Right renal cortex interstitium (tissue), 3 donors: ENCODE data around the gene DDB1. TPM values are rescaled to one million over a fixed set of nuclear protein-coding genes. Genes with fewer than 3 reads are reported as not detected.
A peak's percentile ranks its signal among the peaks of the same experiment; 100 is the strongest.
"Not testable (repeated sequence)": the region's sequence is repeated elsewhere in the genome, so short reads cannot be mapped to it uniquely, and the experiment has no call there.

ENCODE experiments used
- DNase-seq, 3 donors: peaks; one replicate each; pipeline ENCODE4 v3.0.0-alpha.2; 2013; ENCODE audit warnings: low read depth in 3 of 3, low spot score in 2 of 3
- polyA plus RNA-seq, 3 donors: library from polyadenylated mRNA; unstranded; fragments of 120-200 nt; gene quantifications; one replicate each; pipeline ENCODE4 v1.2.1, GENCODE V29; 2013; ENCODE audit not compliant: insufficient read length in 3 of 3

DDB1 gene
- polyA plus RNA-seq, 3 donors, result 226 to 239 (median 238) TPM

DNA sequence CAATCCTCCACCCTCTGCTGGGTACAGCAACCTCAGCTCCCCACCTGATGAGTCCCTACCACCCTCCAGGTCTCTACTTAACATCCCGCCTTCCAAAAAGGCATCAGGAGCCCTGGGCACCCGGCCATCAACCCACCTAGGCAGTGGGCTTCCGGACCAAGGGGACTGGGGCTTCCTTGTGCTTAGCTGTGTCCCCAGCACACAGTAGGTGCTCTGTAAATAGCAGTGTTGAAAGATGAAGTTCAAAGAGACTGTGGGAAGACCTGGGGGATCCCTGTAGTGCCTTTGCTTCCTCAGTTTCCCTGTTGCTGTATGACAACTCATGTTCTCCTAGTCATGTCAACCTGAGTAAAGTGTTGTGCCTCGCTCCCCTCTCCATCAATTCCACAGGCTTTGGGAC, 58.8 kb downstream of the DDB1 start:
- DNase-seq, result no peak

DNA sequence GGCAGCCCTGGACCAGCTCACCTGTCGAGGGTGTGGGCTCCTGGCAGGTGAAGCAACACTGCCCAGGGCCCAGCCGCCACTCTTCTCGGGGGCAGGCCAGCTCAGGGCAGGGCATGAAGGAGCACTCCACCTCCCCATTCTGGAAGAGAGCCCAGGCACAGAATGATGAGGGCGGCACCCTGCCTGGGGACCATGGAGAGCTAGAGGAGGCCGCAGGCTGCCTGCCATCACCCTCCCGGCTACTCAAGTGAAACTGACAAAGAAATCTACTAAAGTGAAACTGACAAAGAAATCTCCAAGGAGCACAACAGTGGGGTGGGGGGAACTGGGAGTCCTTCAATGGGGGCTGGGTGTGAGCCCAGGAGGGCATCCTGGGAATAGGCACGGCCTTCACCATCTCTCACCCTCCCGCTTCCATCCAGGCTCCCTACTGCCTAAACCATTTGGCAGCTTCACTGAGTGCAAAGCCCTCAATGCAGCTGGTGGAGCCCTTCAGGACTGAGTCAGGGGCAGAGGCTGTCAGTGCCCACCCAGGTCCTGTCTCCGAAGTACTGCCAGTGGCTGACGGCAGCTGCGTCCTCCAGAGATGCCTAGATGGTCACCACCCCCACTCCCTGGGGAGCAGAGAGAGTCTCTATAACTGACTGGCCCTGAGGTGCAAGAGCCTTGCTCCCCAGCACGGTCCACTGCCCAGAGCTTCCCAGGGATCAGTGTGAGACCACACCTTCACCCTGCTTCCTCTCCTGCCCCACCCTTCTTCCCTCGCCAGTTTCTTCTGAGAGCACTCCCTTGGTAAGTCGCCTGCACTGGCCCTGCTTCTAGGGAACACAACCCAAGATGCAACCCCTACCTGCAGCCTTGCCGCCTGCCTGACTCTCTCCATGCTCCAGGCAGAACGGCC, 59.5 kb downstream of the DDB1 start:
- DNase-seq, result no peak

DNA sequence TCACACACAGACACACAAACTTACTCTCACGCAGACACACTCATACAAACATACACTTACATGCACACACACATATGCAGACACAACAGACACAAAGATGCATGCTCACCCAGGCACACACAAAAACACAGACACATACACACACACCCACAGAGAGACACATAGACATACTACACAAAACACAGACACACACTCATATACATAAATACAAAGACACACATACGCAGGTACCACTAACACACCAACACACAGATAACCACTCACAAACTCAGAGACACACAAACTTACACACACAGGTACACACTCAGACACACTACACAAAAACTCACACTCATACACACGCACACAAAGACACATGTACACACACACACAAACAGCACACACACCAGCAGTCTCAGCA, 60.2 kb downstream of the DDB1 start:
- no peak for DNase-seq

DNA sequence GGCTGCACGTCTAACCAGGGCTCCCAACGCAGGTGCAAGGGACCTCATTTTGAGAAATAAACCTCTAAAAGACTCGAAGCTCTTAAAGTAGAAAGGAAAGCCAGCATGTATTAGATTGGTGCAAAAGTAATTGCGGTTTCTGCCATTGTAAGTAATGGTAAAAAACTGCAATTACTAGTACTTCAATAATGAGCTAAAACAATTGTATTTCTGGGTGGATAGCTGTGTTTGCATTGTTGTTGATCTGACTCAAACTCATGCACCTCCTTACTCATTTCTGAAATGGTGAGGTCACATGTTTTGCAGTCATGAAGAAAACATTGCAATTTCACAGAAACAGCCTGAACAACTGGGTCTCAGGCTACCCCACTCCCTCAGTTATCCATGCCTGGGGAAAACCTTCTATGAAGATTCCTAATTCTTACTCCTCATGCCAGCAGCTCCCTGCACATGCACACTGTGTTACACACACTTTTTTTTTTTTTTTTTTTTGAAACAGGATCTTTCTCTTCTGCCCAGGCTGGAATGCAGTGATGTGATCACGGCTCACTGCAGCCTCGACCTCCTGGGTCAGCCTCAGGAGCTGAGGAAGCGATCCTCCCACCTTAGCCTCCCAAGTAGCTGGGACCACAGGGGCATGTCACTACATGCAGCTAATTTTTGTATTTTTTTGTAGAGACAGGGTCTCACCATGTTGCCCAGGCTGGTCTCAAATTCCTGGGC, 62.4 kb downstream of the DDB1 start:
- no peak for DNase-seq

DNA sequence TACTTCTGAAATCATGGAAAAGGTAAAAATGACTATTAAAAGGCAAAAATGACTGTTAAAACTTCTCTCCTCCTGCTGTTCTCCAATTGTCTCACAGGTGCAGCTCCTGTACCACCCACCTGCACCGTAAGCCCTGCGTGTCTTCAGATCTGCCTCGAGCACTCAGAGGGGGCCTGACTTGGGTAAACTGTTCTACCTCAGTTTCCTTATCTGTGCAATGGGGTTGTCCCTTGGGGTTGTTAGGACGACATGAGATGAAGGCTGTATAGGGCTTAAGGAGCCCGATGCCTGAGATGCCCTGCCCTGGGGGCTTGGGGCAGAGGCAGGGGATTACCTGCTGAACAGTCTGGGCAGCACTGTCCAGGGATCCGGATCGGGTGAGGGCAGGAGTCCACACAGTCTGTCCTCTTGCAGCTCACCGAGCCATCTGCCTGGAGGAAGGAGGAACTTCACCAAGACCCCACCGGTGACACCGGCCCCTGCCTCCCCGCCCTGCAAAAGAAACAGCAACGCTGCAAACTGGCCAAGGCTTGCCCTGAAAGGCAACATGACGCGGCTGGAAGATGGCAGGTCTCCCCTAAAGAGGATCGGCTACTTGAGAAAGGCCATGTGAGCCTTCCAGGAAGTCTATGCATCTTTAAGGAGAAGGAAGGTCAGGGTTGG, 64.2 kb downstream of the DDB1 start:
- DNase-seq, result no peak

DNA sequence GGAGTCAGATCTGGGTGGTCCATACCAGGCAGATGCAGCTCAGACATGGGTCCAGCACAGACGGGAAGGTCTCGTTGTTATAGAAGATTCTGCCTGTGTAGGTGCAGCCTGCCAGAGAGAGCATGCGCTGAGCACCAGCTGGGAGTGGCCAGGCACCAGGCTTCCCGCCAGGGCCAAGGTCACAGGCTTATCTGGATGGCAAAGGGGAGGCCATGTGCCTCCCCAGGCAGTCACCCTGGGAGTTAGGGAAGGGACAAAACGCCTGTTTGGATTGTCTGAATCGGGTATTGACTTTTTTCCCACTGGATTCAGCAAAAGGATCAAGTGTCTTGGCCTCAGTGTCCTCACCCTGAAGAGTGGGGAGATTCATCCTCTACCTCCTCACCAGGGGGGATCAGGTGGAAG, 65.5 kb downstream of the DDB1 start:
- DNase-seq, result no peak

DNA sequence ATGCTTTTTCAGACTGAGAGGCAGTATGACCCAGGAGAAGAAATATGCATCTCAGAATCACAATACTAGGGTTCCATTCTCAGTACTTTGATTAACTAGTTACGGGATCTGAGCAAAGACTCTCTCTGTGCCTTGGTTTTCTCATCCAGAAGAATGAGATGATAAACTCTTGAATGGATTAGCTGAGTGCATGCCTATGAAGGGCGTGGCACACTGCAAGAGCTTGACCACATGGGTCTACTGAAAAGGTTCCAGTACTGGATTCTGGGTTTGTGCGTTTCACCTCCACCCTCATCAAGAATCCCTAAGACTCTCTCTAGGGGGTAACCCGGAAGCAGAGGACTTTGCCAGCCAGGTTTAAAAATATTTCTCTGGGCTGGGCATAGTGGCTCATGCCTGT, 66.3 kb downstream of the DDB1 start:
- no peak for DNase-seq

DNA sequence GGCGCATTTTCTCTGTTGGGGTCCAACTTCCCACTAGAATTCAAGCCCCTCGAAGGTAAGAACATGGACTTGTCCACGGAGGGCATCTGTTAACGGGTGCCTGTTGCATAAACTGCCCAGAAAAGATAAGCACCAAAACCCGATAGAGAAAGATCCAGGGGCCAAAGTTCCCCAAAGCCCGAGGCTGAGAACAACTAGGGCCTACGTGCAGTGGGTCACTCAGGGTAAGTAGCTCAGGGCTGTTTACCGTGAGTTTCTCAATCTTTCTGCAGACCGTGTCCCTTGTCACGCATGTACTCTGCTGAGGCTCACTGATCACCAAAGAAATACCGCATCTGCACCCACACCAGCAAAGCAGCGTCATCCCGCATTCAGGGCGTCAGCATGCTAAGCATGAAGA, 67.5 kb downstream of the DDB1 start:
- no peak for DNase-seq

DNA sequence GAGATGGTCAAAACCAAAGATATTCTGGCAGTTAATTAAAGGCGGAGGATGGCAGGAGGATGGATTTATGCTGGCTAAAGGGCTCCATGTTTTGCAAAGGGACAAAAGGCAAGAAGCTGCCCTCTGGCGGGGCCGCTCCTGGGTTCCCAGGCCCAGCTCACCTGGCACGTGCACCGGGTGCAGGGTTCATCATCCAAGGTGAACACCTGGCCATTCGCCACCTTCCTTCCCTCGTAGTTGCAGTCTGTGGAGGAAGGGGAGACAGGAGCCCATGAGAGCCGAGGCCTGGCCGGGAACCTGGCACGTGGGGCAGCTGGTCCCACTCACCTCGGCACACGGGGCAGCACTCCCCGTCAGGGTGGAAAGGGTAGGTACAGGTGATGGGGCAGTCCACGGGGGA, 68.1 kb downstream of the DDB1 start:
- no peak for DNase-seq

DNA sequence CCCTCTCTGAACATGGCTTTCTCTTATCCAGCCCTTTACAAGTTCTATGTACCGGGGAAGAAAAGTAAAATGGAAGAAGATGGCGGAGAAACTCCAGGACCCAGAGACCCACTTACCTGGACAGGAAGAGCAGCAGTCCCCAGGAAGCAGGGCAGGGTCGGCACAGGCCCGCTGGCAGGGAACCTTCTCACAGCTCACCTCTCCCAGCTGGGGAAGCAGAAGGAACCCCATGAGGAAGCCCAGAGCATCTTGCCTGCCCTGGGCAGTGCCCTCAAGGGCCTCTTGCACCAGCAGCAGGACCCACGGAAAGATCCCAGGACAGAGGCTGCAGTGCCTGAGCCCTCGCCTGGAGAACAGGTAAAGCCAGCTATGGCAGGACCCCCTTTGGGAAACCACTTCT, 68.5 kb downstream of the DDB1 start:
- no peak for DNase-seq

DNA sequence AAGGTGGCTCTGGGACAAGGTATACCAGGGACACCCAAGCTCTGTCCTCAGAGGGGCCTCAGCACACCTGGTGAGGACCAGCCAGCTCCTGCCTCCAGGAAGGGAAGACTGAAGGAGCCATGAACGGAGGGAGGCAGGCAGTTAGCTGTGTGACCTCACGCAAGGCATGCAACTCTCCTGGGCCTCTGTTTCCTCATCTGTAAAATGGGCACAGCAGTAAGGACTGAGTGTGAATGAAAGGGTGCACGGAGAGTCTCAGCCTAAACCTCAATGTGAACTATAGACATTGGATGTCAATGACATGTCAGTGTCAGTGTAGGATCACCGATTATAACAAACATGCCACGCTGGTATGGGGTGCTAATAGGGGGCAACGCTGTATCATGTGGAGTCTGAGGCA, 73.5 kb downstream of the DDB1 start:
- no peak for DNase-seq

DNA sequence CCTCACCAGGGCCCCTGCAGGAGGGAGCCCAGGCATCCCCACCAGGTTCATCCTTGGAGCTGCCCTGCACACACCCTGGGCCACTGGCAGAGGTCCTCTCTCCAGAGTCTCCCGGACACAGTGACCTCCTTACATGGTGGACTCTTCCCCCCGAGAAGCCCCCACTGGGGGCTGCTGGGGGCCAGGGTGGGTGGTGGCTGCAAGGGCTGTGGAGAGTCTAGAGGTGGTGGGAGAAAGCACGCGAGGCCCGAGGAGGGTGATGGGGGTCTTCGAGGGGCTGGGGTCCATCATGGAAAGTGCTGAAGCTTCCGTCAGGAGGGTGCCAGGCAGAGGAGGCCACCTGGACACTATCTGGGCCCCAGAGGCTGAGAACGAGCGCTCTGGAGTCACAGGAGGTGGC, 74.4 kb downstream of the DDB1 start:
- DNase-seq, result no peak

DNA sequence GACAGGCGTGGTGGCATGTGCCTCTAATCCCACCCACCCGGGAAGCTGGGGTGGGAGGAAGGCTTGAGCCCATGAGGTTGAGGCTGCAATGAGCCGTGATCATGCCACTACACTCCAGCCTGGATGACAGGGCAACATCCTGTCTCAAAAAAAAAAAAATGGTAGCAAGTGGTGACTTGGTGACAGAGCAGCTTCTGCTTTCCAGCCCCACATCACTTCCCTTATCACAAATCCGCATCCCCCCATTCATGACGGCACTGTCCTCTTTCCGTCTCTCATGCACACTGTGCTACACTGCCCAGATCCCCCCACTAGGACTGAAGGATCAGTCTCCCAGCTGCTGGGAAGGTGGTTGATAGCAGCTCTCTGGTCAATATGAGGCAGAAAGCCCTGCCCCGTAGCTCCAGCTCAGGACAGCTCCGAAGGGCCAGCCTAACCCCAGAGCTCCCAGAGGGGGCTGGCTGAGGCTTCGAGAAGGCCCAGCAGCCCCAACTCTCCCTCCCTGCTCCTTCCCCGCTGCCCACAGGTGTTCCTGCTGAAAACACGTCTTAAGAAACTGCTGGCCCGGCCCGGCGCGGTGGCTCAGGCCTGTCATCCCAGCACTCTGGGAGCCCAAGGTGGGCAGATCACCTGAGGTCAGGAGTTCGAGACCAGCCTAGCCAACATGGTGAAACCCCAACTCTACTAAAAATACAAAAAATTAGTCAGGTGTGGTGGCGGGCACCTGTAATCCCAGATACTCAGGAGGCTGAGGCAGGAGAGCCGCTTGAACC, 76.0 kb downstream of the DDB1 start:
- no peak for DNase-seq

DNA sequence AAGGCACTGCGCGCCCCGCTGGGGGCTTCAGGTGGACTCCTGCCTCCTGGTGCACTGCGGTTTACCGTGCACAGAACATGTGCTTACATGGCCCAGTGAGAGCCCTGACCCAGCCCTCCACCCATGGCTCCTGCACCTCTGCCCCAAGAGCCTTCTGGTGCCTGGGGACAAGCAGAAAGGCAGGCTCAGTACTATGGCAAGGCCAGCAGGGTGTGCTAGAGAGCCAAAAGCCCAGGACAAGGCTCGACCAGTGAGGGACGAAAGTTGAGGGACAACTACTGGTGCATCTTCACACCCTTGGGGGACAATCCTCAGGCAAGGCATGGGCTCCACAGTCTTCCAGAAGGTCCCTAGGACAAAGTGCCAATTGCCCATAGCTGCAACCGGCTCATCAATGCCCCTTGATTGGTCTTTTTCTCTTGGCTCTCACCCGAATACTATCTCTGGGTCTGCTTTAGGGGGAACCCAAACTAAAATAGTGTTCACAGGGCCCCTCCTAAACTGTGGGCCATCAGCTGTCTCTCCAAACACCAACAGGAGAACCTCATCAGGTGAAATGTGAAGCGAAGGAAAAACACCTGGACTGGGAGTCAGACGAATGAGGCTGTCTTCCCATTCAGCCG, 78.4 kb downstream of the DDB1 start:
- DNase-seq, result peak in 2 of 3 donors; percentile 5 to 8

DNA sequence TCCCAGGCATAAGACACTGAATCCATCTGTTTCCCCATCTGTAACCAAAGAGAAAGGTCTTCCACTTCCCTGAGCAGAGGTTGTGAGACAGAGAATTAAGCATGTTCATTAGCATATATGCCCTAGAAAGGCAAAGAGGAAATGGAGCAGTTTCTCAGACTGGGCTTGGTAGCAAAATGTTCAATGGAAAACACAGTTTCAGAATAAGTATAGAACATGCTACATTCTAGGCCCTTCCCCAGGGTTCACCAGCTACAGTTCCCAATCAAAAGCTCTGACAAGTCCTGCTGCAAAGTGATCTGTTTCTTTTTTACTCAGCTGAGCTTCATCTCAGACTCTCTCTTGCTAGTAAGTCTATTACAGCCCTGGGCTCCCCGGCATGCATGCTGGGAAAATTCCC, 80.6 kb downstream of the DDB1 start:
- not testable (repeated sequence) for DNase-seq

DNA sequence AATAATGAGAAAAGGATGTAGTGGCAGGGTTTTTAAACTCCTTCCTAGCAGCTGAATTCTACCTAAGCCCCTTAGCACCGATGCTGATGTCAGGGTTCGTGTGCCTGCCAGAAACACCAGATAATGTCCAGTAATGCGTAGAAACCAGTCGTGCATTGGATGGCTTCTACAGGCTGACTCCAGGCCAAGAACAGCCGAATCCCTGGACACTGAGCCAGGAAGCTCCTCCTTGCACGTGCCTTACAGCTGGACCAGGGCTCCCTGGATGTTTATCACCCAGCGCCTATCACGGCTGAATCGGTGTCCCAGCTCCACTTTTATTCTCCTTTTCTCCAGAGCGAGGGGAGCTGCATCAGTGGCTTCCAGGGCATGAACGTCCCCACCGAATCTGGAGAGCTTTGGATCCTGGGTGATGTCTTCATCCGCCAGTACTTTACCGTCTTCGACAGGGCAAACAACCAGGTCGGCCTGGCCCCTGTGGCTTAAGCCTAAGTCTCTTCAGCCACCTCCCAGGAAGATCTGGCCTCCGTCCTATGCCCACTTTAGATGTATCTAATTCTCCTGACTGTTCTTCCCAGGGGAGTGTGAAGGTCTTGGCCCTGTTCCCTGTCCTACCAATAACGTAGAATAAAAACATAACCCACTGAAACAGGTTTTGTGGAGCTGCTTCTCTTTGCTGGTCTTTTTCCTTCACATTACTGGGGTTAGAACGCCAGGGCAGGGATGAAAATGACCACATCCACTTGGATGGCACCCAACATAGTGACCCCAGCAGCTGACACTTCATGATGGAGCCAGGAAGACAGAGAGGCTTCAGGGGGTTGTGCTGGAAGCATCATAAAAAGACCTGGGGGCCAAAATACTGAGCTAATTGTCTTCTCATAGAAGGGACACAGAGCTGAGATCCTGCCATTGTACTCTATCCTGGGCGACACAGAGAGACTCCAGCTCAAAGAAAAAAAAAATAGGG, 81.8 kb downstream of the DDB1 start:
- DNase-seq, result not testable (repeated sequence)
